Panc1 (cell line): Measurements from ENCODE around the gene ZC3H13. TPM values are rescaled to one million over a fixed set of nuclear protein-coding genes. Genes with fewer than 3 reads are reported as not detected.

Experiments used
- ATAC-seq: fragments of 200-7000 bp; cut with Tn5 transposase; 2 replicates; pipeline ENCODE4 v1.9.1; 2020; ENCODE audit warnings: mild to moderate bottlenecking, moderate library complexity
- BruUV-seq: library from RNA; stranded (reverse); fragments of 400-500 nt; replicated peaks from 2 replicates; lab custom pipeline; 2021; lab: Mats Ljungman, UMichigan
- CTCF ChIA-PET: fragments of 300-600 bp; sonication (Branson Sonifier 250); formaldehyde crosslinking; loops from one replicate; lab custom pipeline; 2022; ENCODE audit warnings: antibody characterized with exemption; lab: Charles Lee
- POLR2A ChIA-PET: fragments of 300-600 bp; sonication (Branson Sonifier 250); formaldehyde crosslinking; loops from one replicate; lab custom pipeline; 2022; ENCODE audit warnings: antibody characterized with exemption; lab: Charles Lee
- DNase-seq: peaks from one replicate; pipeline ENCODE4 v3.0.0-alpha.2; 2010; ENCODE audit warnings: low read depth, low spot score
- H3K27ac ChIP-seq: 2 replicates; pipeline ENCODE4 v1.5.1; 2011; ENCODE audit warnings: mild to moderate bottlenecking, low read length, inconsistent platforms
- H3K27me3 ChIP-seq: fragments of 200-500 bp; sonication (Bioruptor generic); 2 replicates; pipeline ENCODE4 v1.6.0; 2014; ENCODE audit warnings: low read length, inconsistent platforms; ENCODE audit not compliant: control insufficient read depth, insufficient read depth
- H3K36me3 ChIP-seq: fragments of 200-500 bp; sonication (Bioruptor generic); 2 replicates; pipeline ENCODE4 v1.5.1; 2014; ENCODE audit warnings: inconsistent platforms, mild to moderate bottlenecking, low read length, moderate library complexity; ENCODE audit not compliant: control insufficient read depth, insufficient read depth
- H3K4me1 ChIP-seq: 2 replicates; pipeline ENCODE4 v1.5.1; 2011; ENCODE audit warnings: inconsistent platforms, mild to moderate bottlenecking, low read length, moderate library complexity; ENCODE audit not compliant: control insufficient read depth, insufficient read depth
- H3K4me3 ChIP-seq, 2 experiments: 2 replicates each; pipeline ENCODE4 v1.5.1; 2011 to 2012; ENCODE audit warnings: low read depth in 2 of 2, low read length in 2 of 2, mild to moderate bottlenecking in 2 of 2, inconsistent platforms in 1 of 2, moderate library complexity in 1 of 2
- H3K9me3 ChIP-seq: fragments of 200-500 bp; sonication (Bioruptor generic); 2 replicates; pipeline ENCODE4 v1.5.1; 2014; ENCODE audit warnings: low read depth, mild to moderate bottlenecking, inconsistent platforms, low read length, moderate library complexity; ENCODE audit not compliant: control insufficient read depth, insufficient read depth
- CTCF ChIP-seq: fragments of 450-650 bp; IDR thresholded peaks from 2 replicates; pipeline ENCODE4 v1.5.1; 2017; ENCODE audit warnings: mild to moderate bottlenecking
- POLR2AphosphoS5 ChIP-seq: IDR thresholded peaks from 2 replicates; pipeline ENCODE4 v1.6.1; 2012; ENCODE audit warnings: mild to moderate bottlenecking, low read depth, low read length, moderate library complexity
- REST ChIP-seq, 2 experiments: IDR thresholded peaks; 2 replicates each; pipeline ENCODE4 v1.6.1; 2011 to 2012; ENCODE audit warnings: low read depth in 2 of 2, control low read depth in 1 of 2, low read length in 1 of 2, mild to moderate bottlenecking in 1 of 2, moderate library complexity in 1 of 2; ENCODE audit not compliant: insufficient read depth in 1 of 2
- SIN3A ChIP-seq: IDR thresholded peaks from 2 replicates; pipeline ENCODE4 v1.6.1; 2012; ENCODE audit warnings: low read depth, mild to moderate bottlenecking, low read length, moderate library complexity, borderline replicate concordance; ENCODE audit not compliant: insufficient read depth
- TCF7L2 ChIP-seq: IDR thresholded peaks from 2 replicates; pipeline ENCODE4 v1.6.1; 2011; ENCODE audit warnings: mild to moderate bottlenecking, low read depth, low read length, inconsistent platforms
- in situ Hi-C: cut with HindIII; loops from 2 replicates; pipeline ENCODE4 v1.10.0; 2016; ENCODE audit warnings: low sequenced_read_pairs, low pct_unique_long_range_greater_than_20kb
- intact Hi-C: fragments of 100-400 bp; cut with micrococcal nuclease; formaldehyde crosslinking; loops from one replicate; pipeline ENCODE4 v1.10.0; 2022; ENCODE audit not compliant: unreplicated experiment
- total RNA-seq: library from RNA; stranded (reverse); gene quantifications from one replicate; pipeline ENCODE4 v1.2.1, GENCODE V29; 2021; ENCODE audit not compliant: unreplicated experiment

The ZC3H13 gene
- total RNA-seq, 1 experiment from 2014 or later = 25.3 TPM

- ChIA-PET CTCF (no interaction called here), POLR2A (no interaction called here)
- H3K27me3 ChIP-seq = no peaks in the 10 kb centered on the region; the same call in none of the 2 replicates
- no peak overlapping the region for H3K27ac ChIP-seq
- in situ Hi-C loops (no loop called here), intact Hi-C loops (no loop called here)
- no peak overlapping the region for H3K4me3 ChIP-seq
- no TSS peak for BruUV-seq
- H3K4me1 ChIP-seq = no peaks in the 10 kb centered on the region
- no peaks in the 10 kb centered on the region for H3K36me3 ChIP-seq
- TF ChIP-seq POLR2AphosphoS5 (no peak), SIN3A (no peak), REST (IDR thresholded peaks at IDR 0.05; ENCODE audit: insufficient read depth in 1 of 2, low read depth in 2 of 2, low read length in 1 of 2) (no peak)
- no peak for DNase-seq
- ATAC-seq = no peak
- H3K9me3 ChIP-seq = no peaks in the 10 kb centered on the region
Measured at GRCh38 chr13:45932172-45932571, 120.4 kb downstream of the ZC3H13 start.

- ChIA-PET POLR2A (no interaction called here), CTCF (no interaction called here)
- Histone ChIP-seq H3K4me3 (no peak overlapping the region), H3K27me3 (no peaks in the 10 kb centered on the region; the same call in none of the 2 replicates), H3K36me3 (no peaks in the 10 kb centered on the region), H3K9me3 (no peaks in the 10 kb centered on the region), H3K27ac (no peak overlapping the region), H3K4me1 (no peaks in the 10 kb centered on the region)
- no TSS peak for BruUV-seq
- in situ Hi-C loops = no loop called here
- ATAC-seq (no peak), DNase-seq (no peak)
- TF ChIP-seq SIN3A (no peak), REST (IDR thresholded peaks at IDR 0.05; ENCODE audit: insufficient read depth in 1 of 2, low read depth in 2 of 2, low read length in 1 of 2) (no peak), TCF7L2 (no peak), CTCF (no peak), POLR2AphosphoS5 (no peak)
- intact Hi-C loops = no loop called here
Measured at GRCh38 chr13:45931211-45931610, 121.3 kb downstream of the ZC3H13 start.
